Right lobe of liver (tissue), 6 donors: ENCODE data around the gene PHB1. TPM values are rescaled to one million over a fixed set of nuclear protein-coding genes. Genes with fewer than 3 reads are reported as not detected.

Experiments
- ATAC-seq, 4 donors: fragments of 200-7000 bp; cut with Tn5 transposase; one replicate each; pipeline ENCODE4 v1.9.1; 2020; ENCODE audit warnings: mild to moderate bottlenecking in 4 of 4, moderate library complexity in 4 of 4
- DNase-seq, 3 donors: peaks; one replicate each; pipeline ENCODE4 v3.0.0-alpha.2; 2020
- H3K27ac ChIP-seq, 3 donors: fragments of 200-600 bp; one replicate each; pipeline ENCODE4 v1.8.0; 2022
- H3K27me3 ChIP-seq, 2 donors: fragments of 200-600 bp; one replicate each; pipeline ENCODE4 v1.8.0; 2022
- H3K36me3 ChIP-seq, 4 donors: fragments of 200-600 bp; sonication (generic) in 1 of 4; one replicate each; pipeline versions ENCODE4 v1.5.1 to v1.8.0; 2017 to 2022; ENCODE audit warnings: control low read depth in 1 of 4
- H3K4me1 ChIP-seq, 4 donors: fragments of 200-600 bp; sonication (generic) in 1 of 4; one replicate each; pipeline versions ENCODE4 v1.5.1 to v1.8.0; 2017 to 2022; ENCODE audit warnings: control low read depth in 1 of 4
- H3K4me3 ChIP-seq, 3 donors: fragments of 200-600 bp; one replicate each; pipeline ENCODE4 v1.8.0; 2022
- H3K9me3 ChIP-seq, 4 donors: fragments of 200-600 bp; sonication (generic) in 1 of 4; one replicate each; pipeline versions ENCODE4 v1.5.1 to v1.8.0; 2017 to 2022; ENCODE audit warnings: control low read depth in 1 of 4
- POLR2A ChIP-seq: fragments of 450-650 bp; IDR thresholded peaks from one replicate; pipeline ENCODE4 v1.6.1; 2017; ENCODE audit warnings: antibody characterized with exemption, mild to moderate bottlenecking
- WGBS: methylation state at CpG from one replicate; pipeline ENCODE4 v1.1.6; 2018; ENCODE audit warnings: low coverage, low lambda C conversion rate; ENCODE audit not compliant: insufficient coverage; ENCODE audit errors: missing lambda C conversion rate; 5-methylcytosine and 5-hydroxymethylcytosine counted together
- intact Hi-C, 2 donors: fragments of 100-400 bp; cut with DNase I; formaldehyde crosslinking; loops; one replicate each; pipeline versions ENCODE4 v1.11.2 to v1.14.1; 2022
- total RNA-seq, 6 experiments: library from RNA; depleted of rRNA in 2 of 6; stranded (reverse); fragments of >200 nt in 2 of 6; fragmentation: NEBNext Ultra II Directional in 3 of 6; extraction: Animal tissue kit (Norgen Biotek cat#: 25700) in 3 of 6; gene quantifications; one replicate each; pipeline versions ENCODE4 v1.1.0 to v1.2.4, GENCODE V29; 2016 to 2023
- TF ChIP-seq, protein P1 (sequence below), 4 donors: fragments of 200-600 bp in 3 of 4; fragments of 450-650 bp in 1 of 4; IDR thresholded peaks; one replicate each; pipeline versions ENCODE4 v1.5.1 to v1.8.0; 2016 to 2022; ENCODE audit warnings: antibody characterized with exemption in 4 of 4, mild to moderate bottlenecking in 2 of 4
- donor health status: DM: no; HTN: yes; CAD: no.
- donor health status: DM: no; HTN: no; CAD: no.
- donor health status: DM: no; HTN: no; CAD: no.
- donor health status: DM: no; HTN: yes; CAD: no.
- donor health status: DM: no; HTN: yes; CAD: no.

Gene PHB1
- total RNA-seq, 6 experiments from 2014 or later = 88.5 to 131 (median 102) TPM

- H3K36me3 ChIP-seq = peaks cover 0 to 45% (median 28%) of the 10 kb centered on the region in 4 donors
- H3K4me1 ChIP-seq = no peaks in the 10 kb centered on the region
- ATAC-seq (peak in 3 of 4 donors; percentile 8 to 31 (median 29)), DNase-seq (no peak)
- no peak overlapping the region for H3K4me3 ChIP-seq
- 33% methylated on average over 7 of the region's 12 CpGs for WGBS
- no peaks in the 10 kb centered on the region for H3K9me3 ChIP-seq
- TF ChIP-seq, protein P1, sequence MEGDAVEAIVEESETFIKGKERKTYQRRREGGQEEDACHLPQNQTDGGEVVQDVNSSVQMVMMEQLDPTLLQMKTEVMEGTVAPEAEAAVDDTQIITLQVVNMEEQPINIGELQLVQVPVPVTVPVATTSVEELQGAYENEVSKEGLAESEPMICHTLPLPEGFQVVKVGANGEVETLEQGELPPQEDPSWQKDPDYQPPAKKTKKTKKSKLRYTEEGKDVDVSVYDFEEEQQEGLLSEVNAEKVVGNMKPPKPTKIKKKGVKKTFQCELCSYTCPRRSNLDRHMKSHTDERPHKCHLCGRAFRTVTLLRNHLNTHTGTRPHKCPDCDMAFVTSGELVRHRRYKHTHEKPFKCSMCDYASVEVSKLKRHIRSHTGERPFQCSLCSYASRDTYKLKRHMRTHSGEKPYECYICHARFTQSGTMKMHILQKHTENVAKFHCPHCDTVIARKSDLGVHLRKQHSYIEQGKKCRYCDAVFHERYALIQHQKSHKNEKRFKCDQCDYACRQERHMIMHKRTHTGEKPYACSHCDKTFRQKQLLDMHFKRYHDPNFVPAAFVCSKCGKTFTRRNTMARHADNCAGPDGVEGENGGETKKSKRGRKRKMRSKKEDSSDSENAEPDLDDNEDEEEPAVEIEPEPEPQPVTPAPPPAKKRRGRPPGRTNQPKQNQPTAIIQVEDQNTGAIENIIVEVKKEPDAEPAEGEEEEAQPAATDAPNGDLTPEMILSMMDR (IDR thresholded peaks at IDR 0.05) = no peak
- TF ChIP-seq POLR2A = no peak
- no peaks in the 10 kb centered on the region for H3K27me3 ChIP-seq
- intact Hi-C loops = no loop called here
- H3K27ac ChIP-seq = no peak overlapping the region
These were observed 10.3 kb downstream of the PHB1 start for GRCh38 chr17:49404361-49404760.

DNA sequence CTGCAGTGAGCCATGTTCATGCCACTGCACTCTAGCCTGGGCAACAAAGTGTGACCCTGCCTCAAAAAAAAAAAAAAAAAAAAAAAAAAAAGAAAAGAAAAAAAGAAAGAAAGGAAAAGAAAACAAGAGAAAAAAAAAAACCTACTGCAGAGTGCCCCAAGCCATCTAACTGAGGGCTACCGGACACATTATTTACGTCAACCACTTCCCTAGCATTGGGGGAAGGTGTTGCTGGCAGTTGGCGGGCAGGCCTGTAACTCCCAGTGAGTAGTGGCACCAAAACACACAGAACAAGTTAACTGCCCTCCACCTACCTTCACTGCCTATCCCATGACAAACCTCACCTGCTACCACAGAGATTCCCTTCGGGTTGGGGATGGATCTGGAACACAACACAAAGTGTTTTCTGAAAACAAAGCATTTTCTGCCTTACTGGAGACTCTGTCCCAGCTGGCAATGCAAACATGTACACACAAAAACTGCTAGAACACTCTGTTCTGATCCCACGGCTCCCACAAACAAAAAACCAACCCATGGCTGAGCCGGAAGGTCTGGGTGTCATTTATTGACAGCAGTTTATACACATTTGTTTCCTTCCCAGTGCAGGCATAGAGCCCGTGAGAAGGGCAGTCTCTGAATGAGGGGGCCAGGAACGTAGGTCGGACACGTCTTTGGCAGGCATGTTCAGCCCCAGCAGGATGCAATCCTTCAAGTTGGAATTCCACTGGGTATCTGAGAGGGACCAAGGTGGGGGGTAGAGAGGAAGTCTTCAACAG lies 11.0 kb downstream of the PHB1 start:
- WGBS = 30% methylated on average over 6 of the region's 10 CpGs
- TF ChIP-seq, protein P1 (IDR thresholded peaks at IDR 0.05) = no peak
- TF ChIP-seq POLR2A = no peak
- H3K27ac ChIP-seq = no peak overlapping the region
- intact Hi-C loops = no loop called here
- H3K9me3 ChIP-seq = no peaks in the 10 kb centered on the region
- ATAC-seq (peak in 3 of 4 donors; percentile 13 to 45 (median 42)), DNase-seq (no peak)
- H3K4me3 ChIP-seq = no peak overlapping the region
- no peaks in the 10 kb centered on the region for H3K27me3 ChIP-seq
- H3K4me1 ChIP-seq = no peaks in the 10 kb centered on the region
- peaks cover 0 to 39% (median 25%) of the 10 kb centered on the region in 4 donors for H3K36me3 ChIP-seq

GRCh38 chr17:49402706-49403105 lies 12.0 kb downstream of the PHB1 start:
- intact Hi-C loops = no loop called here
- DNase-seq = no peak

GRCh38 chr17:49401971-49402611 lies 12.6 kb downstream of the PHB1 start:
- H3K27me3 ChIP-seq = no peaks in the 10 kb centered on the region
- no peaks in the 10 kb centered on the region for H3K4me1 ChIP-seq
- DNase-seq (peak in 1 of 3 donors; percentile 12), ATAC-seq (no peak)
- 70% methylated on average over 5 of the region's 6 CpGs for WGBS
- no peak overlapping the region for H3K27ac ChIP-seq
- no peaks in the 10 kb centered on the region for H3K9me3 ChIP-seq
- intact Hi-C loops = no loop called here
- no peak overlapping the region for H3K4me3 ChIP-seq
- TF ChIP-seq POLR2A = no peak
- TF ChIP-seq, protein P1 (IDR thresholded peaks at IDR 0.05) = no peak
- H3K36me3 ChIP-seq = peaks cover 0 to 28% (median 18%) of the 10 kb centered on the region in 4 donors

More at GRCh38 chr17:49402706-49403105, 12.0 kb downstream of the PHB1 start:
- Histone ChIP-seq H3K36me3 (peaks cover 0 to 32% (median 20%) of the 10 kb centered on the region in 4 donors), H3K4me3 (no peak overlapping the region), H3K9me3 (no peaks in the 10 kb centered on the region), H3K27ac (no peak overlapping the region), H3K4me1 (no peaks in the 10 kb centered on the region), H3K27me3 (no peaks in the 10 kb centered on the region)
- WGBS = no CpG with 5 or more reads among the region's 6 CpGs
- ATAC-seq = no peak
- TF ChIP-seq POLR2A = no peak
- TF ChIP-seq, protein P1 (IDR thresholded peaks at IDR 0.05) = no peak
